Middle frontal gyrus (tissue), 1 donor: ENCODE data around the gene AMD1.

ENCODE experiments used
- DNase-seq: peaks from one replicate; pipeline ENCODE4 v3.0.0-alpha.2; 2015; ENCODE audit warnings: low spot score; ENCODE audit errors: extremely low spot score

AMD1 gene

DNA sequence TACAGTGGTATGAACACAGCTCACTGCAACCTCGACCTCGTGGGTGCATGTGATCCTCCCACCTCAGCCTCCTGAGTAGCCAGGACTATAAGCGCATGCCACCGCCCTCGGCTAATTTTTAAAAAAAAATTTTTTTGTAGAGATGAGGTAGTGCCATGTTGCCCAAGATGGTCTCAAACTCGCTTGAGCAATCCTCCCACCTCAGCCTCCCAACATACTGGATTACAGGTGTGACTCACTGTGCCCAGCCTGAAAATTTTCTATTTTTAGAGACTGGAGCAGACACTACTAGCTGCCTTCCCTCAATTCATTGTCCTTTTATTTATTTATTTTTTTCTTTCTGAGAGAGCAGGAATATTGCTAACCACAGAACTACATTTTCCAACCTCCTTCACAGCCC is 63.6 kb downstream of the AMD1 start:
- DNase-seq = no peak

DNA sequence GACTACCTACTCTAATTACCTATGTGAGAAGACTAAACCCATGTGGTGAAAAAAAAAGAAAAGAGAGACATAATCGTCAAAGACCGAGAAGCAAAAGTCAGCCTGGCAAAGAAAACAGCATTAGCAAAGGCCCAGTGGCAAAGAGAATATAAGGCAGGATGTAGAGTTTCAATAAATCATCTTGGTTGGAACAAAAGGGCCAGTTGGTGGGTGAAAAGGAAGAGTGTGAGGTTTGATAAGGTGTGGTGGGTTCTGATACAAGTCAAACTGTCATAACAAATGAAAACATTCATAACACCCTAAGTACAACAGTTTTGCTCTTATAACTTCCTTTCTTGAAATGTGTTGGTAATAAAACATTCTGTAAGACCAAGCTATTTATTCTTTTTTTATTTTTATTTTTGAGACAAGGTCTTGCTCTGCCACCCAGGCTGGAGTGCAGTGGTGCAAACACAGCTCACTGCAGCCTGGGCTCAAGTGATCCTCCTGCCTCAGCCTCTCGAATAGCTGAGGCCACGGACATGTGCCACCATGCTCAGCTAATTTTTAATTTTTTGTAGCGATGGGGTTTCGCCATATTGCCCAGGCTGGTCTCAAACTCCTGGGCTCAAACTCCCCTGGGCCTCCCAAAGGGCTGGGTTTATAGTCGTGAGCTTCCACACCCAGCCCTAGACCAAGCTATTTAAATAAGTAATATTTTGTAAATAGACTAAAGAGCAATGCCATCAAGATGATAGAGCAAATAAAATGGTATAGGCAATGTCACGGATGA is 65.0 kb downstream of the AMD1 start:
- no peak for DNase-seq

DNA sequence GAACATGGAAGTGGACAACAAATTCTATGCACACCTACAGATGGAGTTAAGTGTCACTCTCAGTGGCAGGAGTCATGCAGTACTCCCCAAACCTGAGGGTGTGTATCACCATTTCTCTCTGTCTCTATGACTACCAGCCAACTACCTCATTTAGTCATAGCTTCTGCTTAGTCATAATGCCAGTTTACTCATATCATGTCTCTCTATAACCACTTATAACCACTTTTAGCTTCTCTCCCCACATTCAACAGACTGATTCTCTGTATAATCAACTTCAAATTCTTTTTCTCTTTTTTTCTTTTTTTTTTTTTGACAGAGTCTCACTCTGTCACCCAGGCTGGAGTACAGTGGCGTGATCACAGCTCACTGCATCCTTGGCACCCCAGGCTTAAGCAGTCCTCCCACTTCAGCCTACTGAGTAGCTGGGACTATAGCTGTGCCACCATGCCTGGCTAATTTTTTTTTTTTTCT is 70.1 kb downstream of the AMD1 start:
- DNase-seq = no peak
